HUDEP-2 (cell line): ENCODE measurements around the gene THADA.

Source experiments
- DNase-seq, 76 experiments: peaks; one replicate each; lab custom pipeline; 2025; ENCODE audit not compliant: unreplicated experiment in 76 of 76; lab: John Stamatoyannopoulos, UW

Gene THADA

GRCh38 chr2:43509886-43510285, 86.0 kb downstream of the THADA start:
- DNase-seq: no peak

- DNase-seq: no peak
Measured at GRCh38 chr2:43508209-43508608, 87.6 kb downstream of the THADA start.

GRCh38 chr2:43507137-43507536, 88.7 kb downstream of the THADA start:
- no peak for DNase-seq

- DNase-seq: no peak
Measured at GRCh38 chr2:43495727-43496126, 100.1 kb downstream of the THADA start.

DNA sequence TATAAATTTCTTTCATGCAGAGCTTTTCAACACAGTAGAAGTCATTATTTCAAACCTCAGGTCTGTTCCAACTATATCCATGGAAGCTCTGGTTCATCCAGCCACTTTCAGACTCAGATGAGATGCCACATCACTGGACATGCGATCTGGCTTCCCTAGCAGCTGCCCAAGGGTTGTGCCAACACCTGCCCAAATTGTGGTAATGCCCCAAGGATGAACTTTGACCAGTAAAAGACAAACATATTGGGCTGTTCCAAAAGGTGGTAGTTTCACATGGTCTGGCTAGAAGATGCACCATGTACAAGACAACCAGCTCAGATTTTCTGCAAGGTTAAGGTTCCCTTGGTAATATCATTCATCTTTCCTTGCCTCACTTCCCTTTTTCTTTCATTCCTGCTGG, 101.9 kb downstream of the THADA start:
- DNase-seq: no peak

- DNase-seq: no peak
Measured at GRCh38 chr2:43491065-43491639, 104.7 kb downstream of the THADA start.

DNA sequence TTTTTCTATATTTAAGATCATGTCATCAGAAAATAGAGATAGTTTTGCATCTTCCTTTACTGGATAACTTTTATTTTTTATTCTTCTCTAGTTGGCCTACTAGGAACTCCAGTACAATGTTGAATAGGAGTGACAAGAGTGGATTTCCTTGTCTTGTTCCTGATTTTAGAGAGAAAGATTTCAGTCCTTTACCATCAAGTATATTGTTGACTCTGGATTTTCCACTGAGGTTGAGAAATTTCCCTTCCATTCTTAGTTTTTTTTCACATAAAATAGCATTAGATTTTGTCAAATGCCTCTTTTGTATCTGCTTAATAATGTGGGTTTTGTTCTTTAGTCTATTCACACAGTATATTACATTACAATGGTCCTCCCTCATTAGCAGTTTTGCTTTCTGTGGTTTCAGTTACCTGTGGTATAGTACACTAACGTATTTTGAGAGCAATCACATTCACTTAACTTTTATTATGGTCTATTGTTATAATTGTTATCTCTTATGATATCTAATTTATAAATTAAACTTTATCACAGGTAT, 105.5 kb downstream of the THADA start:
- DNase-seq: no peak

GRCh38 chr2:43488737-43489136, 107.1 kb downstream of the THADA start:
- no peak for DNase-seq

DNA sequence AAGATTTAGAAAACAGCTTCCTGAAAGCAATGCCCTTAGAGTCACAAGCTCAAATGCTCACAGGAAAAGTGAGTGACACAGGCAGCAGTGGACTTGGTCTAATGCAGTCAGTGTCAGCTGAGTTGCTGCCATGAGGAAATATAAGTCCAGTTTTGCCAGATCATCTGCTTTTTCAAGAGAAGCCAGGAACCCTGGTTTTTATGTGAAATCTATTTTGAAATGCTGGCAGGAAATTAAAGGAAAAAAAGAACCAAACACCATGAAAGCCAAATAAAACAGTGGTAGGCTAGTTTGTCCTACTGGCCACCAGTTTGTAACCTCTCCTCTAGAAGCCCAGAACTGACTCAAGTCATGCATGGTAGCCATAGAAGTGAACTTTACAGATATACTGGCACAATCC, 109.2 kb downstream of the THADA start:
- no peak for DNase-seq

DNA sequence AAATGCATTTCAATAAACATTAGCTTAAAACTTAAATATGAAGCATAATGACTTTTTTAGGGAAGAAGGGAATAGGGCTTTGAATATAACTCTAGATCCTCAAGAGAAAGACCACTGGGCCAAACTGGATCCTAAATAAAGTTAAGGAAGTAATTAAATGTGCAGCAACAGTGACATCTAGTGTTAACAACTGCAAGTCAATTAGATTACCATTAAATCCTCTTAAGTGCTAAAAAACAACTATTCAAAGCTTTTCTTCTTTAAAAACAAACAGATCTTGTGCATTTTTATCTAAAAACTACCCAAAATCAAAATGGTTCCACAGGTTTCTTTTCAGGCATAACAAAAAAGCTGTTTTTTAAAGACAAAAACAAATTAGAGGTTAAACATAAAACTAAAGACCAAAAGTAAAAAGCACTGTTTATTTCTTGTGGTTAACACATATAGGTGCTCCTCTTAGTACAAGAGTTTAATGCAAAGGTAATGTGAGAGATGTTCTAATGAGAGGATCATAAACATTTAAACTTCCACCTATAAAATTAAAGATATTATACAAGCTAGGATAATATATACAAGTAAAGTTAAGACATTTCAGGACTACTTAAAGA, 111.4 kb downstream of the THADA start:
- DNase-seq: peak in 33 of 76 experiments; percentile 5 to 67 (median 36)

DNA sequence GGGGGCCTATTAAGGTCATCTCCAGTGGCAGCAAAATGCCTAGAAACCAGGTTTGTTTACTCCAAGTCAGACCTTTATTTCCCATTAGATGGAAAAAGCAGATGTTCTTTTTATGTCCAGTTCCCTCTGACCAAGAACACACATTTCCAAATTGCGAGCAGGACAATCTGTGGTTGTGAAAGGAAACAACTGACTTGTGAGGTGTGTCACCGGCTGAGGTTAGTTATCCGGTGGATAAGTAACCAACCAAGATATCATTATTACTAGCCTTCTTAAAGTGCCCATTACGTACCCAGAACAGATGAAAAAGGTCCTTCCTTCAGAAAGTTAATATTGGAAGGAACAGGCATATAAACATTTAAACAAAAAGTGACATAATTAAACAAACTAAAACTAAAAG, 112.9 kb downstream of the THADA start:
- no peak for DNase-seq

- DNase-seq: no peak
Measured at GRCh38 chr2:43481927-43482542, 113.8 kb downstream of the THADA start.

GRCh38 chr2:43480874-43481273, 115.0 kb downstream of the THADA start:
- DNase-seq: no peak

GRCh38 chr2:43478412-43479086, 117.3 kb downstream of the THADA start:
- DNase-seq: no peak

DNA sequence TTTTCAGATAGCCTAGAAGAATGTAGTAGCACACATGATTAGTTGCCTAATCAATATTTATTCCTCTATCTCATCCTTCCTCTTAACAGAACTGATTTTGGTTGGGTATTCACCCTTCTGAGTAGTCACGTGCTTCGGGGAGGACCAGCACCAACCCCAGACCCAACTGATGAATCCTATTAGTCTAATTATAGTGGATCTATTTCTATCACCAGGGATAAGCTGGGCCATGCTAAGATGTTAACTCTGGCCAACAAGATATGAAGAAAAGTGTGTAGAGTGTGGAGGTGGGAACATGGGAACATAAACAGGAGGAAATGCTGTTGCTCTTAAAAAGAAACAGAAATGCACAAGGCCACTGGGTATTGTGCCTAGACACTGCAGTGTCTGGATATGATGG, 119.9 kb downstream of the THADA start:
- no peak for DNase-seq

DNA sequence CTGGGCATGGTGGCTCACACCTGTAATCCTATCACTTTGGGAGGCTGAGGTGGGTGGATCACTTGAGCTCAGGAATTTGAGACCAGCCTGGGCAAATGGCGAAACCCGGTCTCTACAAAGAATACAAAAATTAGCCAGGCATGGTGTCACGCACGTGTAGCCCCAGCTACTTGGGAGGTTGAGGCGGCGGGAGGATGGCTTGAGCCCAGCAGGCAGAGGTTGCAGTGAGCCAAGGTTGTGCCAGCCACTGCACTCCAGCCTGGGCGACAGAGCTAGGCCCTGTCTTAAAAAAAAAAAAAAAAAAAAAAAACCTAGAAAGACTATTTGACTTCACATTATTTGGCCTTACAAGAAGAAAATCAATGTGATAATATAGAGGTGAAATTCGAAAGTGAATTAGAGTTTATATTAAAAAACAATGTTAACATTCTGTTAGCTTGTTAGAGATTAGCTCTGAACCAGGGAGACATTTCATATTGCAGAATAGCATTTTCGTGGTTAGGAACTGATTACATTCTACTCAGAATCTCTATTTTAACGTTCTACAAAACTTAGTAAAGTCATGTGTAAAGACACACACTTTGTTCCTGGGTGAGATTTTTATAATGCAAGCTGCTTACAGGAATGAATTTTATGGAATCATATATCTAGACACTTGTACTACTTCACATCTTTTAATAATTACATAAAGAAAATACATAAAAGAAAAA, 120.5 kb downstream of the THADA start:
- DNase-seq: no peak

DNA sequence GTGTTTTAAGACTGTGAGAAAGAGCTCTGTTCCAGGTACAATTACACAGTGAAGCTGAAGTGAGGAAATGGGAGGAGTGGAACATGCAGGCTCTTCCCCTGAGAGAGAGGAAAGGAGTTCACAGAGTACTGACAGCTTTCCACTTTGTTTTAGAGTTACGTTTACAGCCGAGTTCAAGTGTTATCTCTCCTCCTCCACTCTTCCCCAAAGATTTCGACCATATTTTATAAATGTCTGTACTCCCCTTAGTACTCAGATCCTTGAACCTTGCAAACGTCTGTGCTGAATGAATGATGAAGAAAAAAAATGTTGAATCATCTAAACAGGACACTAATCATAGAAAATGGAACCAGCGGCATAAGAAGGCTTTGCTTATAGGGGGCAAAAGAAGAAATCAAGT, 121.6 kb downstream of the THADA start:
- no peak for DNase-seq

DNA sequence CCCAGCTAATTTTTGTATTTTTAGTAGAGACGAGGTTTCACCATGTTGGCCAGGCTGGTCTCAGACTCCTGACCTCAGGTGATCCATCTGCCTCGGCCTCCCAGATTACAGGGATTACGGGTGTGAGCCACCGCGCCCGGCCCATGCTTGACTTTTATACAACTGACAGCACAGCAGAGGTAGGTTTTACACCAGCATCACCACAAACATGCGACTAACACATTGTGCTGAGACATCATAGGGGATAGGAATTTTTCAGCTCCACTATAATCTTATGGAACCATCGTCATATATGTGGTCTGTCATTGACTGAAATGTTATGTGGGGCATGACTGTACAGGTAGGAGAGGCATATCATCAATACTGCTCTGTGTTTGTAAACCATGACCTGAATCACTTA, 122.1 kb downstream of the THADA start:
- no peak for DNase-seq

GRCh38 chr2:43472527-43473194, 123.2 kb downstream of the THADA start:
- DNase-seq: no peak

DNA sequence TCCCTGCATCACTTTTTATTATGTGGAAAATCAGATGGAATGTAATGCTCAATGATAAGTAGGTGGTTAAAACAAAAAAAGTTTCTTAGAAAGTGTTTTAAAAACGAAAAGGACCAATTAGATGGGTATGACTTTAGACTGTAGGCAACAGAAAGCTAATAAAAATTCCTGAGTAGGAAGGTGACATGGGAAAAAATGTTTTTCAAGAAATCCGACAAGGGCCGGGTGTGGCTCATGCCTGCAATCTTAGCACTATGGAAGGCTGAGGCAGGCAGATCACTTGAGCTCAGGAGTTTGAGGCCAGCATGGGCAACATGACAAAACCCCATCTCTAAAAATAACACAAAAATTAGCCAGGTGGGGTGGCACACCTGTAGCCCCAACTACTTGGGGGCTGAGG, 126.1 kb downstream of the THADA start:
- DNase-seq: no peak

DNA sequence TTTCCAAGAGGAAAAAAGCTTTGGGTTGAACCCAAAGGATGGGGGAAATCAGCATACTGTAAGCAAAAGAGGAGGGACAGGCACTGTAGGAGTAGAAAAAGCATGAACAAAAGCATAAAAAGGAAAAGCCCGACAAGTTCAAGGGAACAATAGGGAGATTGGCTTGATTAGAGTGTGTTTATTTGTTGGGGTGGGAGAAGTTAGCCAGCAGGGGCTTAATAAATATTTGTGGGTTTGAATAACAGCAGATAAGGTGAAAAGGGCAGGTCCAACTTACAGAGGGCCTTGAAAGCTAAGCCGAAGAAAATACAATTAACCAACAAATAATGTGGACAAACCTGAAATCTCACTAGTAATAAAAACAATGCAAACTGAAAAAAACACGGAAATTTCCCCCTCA, 126.7 kb downstream of the THADA start:
- DNase-seq: no peak
